Endothelial cell of umbilical vein (primary cell): Measurements from ENCODE around the gene FYB2. TPM values are rescaled to one million over a fixed set of nuclear protein-coding genes. Genes with fewer than 3 reads are reported as not detected.

Experiments
- BruUV-seq: library from RNA; stranded (reverse); fragments of 400-500 nt; replicated peaks from 2 replicates; lab custom pipeline; 2021; lab: Mats Ljungman, UMichigan
- CTCF ChIA-PET: fragments of 300-600, 350-600 bp; sonication (Branson Sonifier 250); formaldehyde crosslinking; loops from one replicate; lab custom pipeline; 2021; ENCODE audit warnings: antibody characterized with exemption, inconsistent platforms; lab: Charles Lee
- POLR2A ChIA-PET: fragments of 300-600, 350-600 bp; sonication (Branson Sonifier 250); formaldehyde crosslinking; loops from one replicate; lab custom pipeline; 2021; ENCODE audit warnings: antibody characterized with exemption, inconsistent platforms; lab: Charles Lee
- DNase-seq: peaks from one replicate; pipeline ENCODE4 v3.0.0-alpha.2; 2011; ENCODE audit warnings: low read depth, low spot score
- FAIRE-seq: peaks from 2 replicates; lab custom pipeline; 2011; peaks lifted over from hg19 to GRCh38; lab: Jason Lieb, UNC
- H2AFZ ChIP-seq: 2 replicates; pipeline ENCODE4 v1.6.0; 2012; ENCODE audit warnings: low read depth, low read length, control low read depth, inconsistent platforms
- H3K27ac ChIP-seq: 2 replicates; pipeline ENCODE4 v1.5.1; 2011; ENCODE audit warnings: low read depth, mild to moderate bottlenecking, control low read depth, low read length, moderate library complexity; ENCODE audit not compliant: insufficient read depth
- H3K27me3 ChIP-seq, 2 experiments: 2 replicates each; pipeline versions ENCODE4 v1.6.0 to v1.6.1; 2011; ENCODE audit warnings: low read length in 2 of 2, mixed read lengths in 1 of 2; ENCODE audit not compliant: control insufficient read depth in 2 of 2, insufficient read depth in 2 of 2
- H3K36me3 ChIP-seq, 2 experiments: 2 replicates in 1 of 2; 3 replicates in 1 of 2; pipeline ENCODE4 v1.5.1; 2011; ENCODE audit warnings: low read length in 2 of 2, mild to moderate bottlenecking in 1 of 2, moderate library complexity in 1 of 2; ENCODE audit not compliant: control insufficient read depth in 2 of 2, insufficient read depth in 2 of 2; ENCODE audit errors: extremely low read depth in 1 of 2
- H3K4me1 ChIP-seq: 3 replicates; pipeline ENCODE4 v1.5.1; 2011; ENCODE audit warnings: mild to moderate bottlenecking, low read length; ENCODE audit not compliant: control insufficient read depth, insufficient read depth; ENCODE audit errors: extremely low read depth
- H3K4me2 ChIP-seq: 2 replicates; pipeline ENCODE4 v1.6.1; 2011; ENCODE audit warnings: low read length, control low read depth, mixed read lengths; ENCODE audit not compliant: insufficient read depth
- H3K4me3 ChIP-seq, 3 experiments: fragments of 200-600 bp in 1 of 3; sonication (generic), shearing (Covaris generic) in 1 of 3; replicated peaks in 1 of 3; 2 replicates each; pipeline ENCODE4 v1.5.1; 2011 to 2016; ENCODE audit warnings: control low read depth in 3 of 3, low read length in 3 of 3, mild to moderate bottlenecking in 2 of 3, inconsistent platforms in 1 of 3, low read depth in 1 of 3, moderate library complexity in 1 of 3; ENCODE audit not compliant: insufficient read depth in 1 of 3
- H3K79me2 ChIP-seq: 2 replicates; pipeline ENCODE4 v1.6.0; 2012; ENCODE audit warnings: low read length, inconsistent platforms; ENCODE audit not compliant: control insufficient read depth, insufficient read depth
- H3K9ac ChIP-seq: replicated peaks from 2 replicates; pipeline ENCODE3; 2011; ENCODE audit warnings: low read length, control low read depth; ENCODE audit not compliant: insufficient read depth; ENCODE audit errors: extremely low read depth
- H3K9me1 ChIP-seq: replicated peaks from 3 replicates; pipeline ENCODE4 v1.6.0; 2011; ENCODE audit warnings: mild to moderate bottlenecking, low read length; ENCODE audit not compliant: control insufficient read depth, insufficient read depth; ENCODE audit errors: extremely low read depth
- H3K9me3 ChIP-seq: replicated peaks from 2 replicates; pipeline ENCODE4 v1.5.1; 2012; ENCODE audit warnings: low read length, inconsistent platforms; ENCODE audit not compliant: control insufficient read depth, insufficient read depth
- H4K20me1 ChIP-seq: replicated peaks from 2 replicates; pipeline ENCODE3; 2011; ENCODE audit warnings: mild to moderate bottlenecking, low read length; ENCODE audit not compliant: control insufficient read depth, insufficient read depth; ENCODE audit errors: extremely low read depth
- EZH2 ChIP-seq: IDR thresholded peaks from 2 replicates; pipeline ENCODE4 v1.6.1; 2012; ENCODE audit warnings: borderline replicate concordance, low read depth, mild to moderate bottlenecking, moderate library complexity, low read length, inconsistent platforms; ENCODE audit not compliant: severe bottlenecking
- FOS ChIP-seq: IDR thresholded peaks from 2 replicates; pipeline ENCODE4 v1.6.1; 2011; ENCODE audit warnings: mild to moderate bottlenecking, low read length, moderate library complexity, borderline replicate concordance; ENCODE audit not compliant: insufficient read depth
- GATA2 ChIP-seq: IDR thresholded peaks from 2 replicates; pipeline ENCODE4 v1.7.0; 2011; ENCODE audit warnings: low read depth, mild to moderate bottlenecking, moderate library complexity, mixed read lengths, low read length; ENCODE audit not compliant: insufficient read length, insufficient read depth
- JUN ChIP-seq: IDR thresholded peaks from 2 replicates; pipeline ENCODE4 v1.6.1; 2011; ENCODE audit warnings: borderline replicate concordance, low read depth; ENCODE audit not compliant: insufficient read length, insufficient read depth
- MAX ChIP-seq: IDR thresholded peaks from 2 replicates; pipeline ENCODE4 v1.6.1; 2011; ENCODE audit not compliant: insufficient read depth, insufficient read length
- MYC ChIP-seq: IDR thresholded peaks from one replicate; pipeline ENCODE4 v1.6.1; 2011; ENCODE audit warnings: mild to moderate bottlenecking, low read depth, low read length
- POLR2A ChIP-seq: IDR thresholded peaks from 2 replicates; pipeline ENCODE4 v1.6.1; 2012; ENCODE audit warnings: low read depth, mild to moderate bottlenecking, control low read depth, low read length
- POLR2AphosphoS5 ChIP-seq: IDR thresholded peaks from 2 replicates; pipeline ENCODE4 v1.6.1; 2012; ENCODE audit warnings: low read depth, mild to moderate bottlenecking, control low read depth, low read length, moderate library complexity; ENCODE audit not compliant: insufficient read depth
- dilution Hi-C: fragments of 300-500 bp; cut with MboI; formaldehyde crosslinking; loops from one replicate; pipeline ENCODE4 v1.15.0; 2019; ENCODE audit warnings: low sequenced_read_pairs; ENCODE audit not compliant: extremely low pct_ligation_motif_present
- intact Hi-C: fragments of 100-400 bp; cut with micrococcal nuclease; formaldehyde crosslinking; loops from one replicate; pipeline ENCODE4 v1.10.0; 2022
- polyA plus RNA-seq, 4 experiments: library from polyadenylated mRNA; depleted of rRNA in 3 of 4; stranded (reverse) in 3 of 4; unstranded in 1 of 4; fragments of >200 nt; gene quantifications; 2 replicates each; pipeline versions ENCODE4 v1.2.1 to v1.2.3, GENCODE V29; 2011 to 2012; ENCODE audit warnings: missing spikeins in 1 of 4
- total RNA-seq: library from RNA; stranded (reverse); gene quantifications from 2 replicates; pipeline ENCODE4 v1.2.3, GENCODE V29; 2021
- TF ChIP-seq, protein P1 (sequence below), 2 donors: IDR thresholded peaks; 1 replicate in 1 of 2; 2 replicates in 1 of 2; pipeline ENCODE4 v1.5.1; 2011; ENCODE audit warnings: low read length in 2 of 2, mild to moderate bottlenecking in 2 of 2, moderate library complexity in 2 of 2, control low read depth in 1 of 2, inconsistent platforms in 1 of 2, low read depth in 1 of 2; ENCODE audit not compliant: insufficient read depth in 1 of 2; ENCODE audit errors: extremely low read depth in 1 of 2

Gene FYB2
- total and polyA plus RNA-seq, 2 donors (not counting 3 experiments of a cell fraction or from before 2014, with no cell fraction given) = not detected

- Histone ChIP-seq H3K9me1 (no peaks in the 10 kb centered on the region), H3K4me2 (no peak overlapping the region), H3K27me3 (no peaks in the 10 kb centered on the region), H3K79me2 (no peaks in the 10 kb centered on the region), H3K36me3 (no peaks in the 10 kb centered on the region), H4K20me1 (no peaks in the 10 kb centered on the region), H3K9me3 (no peaks in the 10 kb centered on the region), H3K9ac (no peak overlapping the region), H3K4me1 (no peaks in the 10 kb centered on the region), H3K4me3 (no peak overlapping the region), H2AFZ (no peak overlapping the region), H3K27ac (no peak overlapping the region)
- no TSS peak for BruUV-seq
- intact Hi-C loops (no loop called here), dilution Hi-C loops (no loop called here)
- no peak for FAIRE-seq
- POLR2A ChIA-PET = no interaction called here
- CTCF ChIA-PET = no interaction called here
- no peak for TF ChIP-seq JUN
- no peak for TF ChIP-seq POLR2A
- no peak for TF ChIP-seq MYC
- TF ChIP-seq FOS = no peak
- TF ChIP-seq POLR2AphosphoS5 = no peak
- TF ChIP-seq GATA2 = no peak
- TF ChIP-seq MAX = no peak
- TF ChIP-seq, protein P1, sequence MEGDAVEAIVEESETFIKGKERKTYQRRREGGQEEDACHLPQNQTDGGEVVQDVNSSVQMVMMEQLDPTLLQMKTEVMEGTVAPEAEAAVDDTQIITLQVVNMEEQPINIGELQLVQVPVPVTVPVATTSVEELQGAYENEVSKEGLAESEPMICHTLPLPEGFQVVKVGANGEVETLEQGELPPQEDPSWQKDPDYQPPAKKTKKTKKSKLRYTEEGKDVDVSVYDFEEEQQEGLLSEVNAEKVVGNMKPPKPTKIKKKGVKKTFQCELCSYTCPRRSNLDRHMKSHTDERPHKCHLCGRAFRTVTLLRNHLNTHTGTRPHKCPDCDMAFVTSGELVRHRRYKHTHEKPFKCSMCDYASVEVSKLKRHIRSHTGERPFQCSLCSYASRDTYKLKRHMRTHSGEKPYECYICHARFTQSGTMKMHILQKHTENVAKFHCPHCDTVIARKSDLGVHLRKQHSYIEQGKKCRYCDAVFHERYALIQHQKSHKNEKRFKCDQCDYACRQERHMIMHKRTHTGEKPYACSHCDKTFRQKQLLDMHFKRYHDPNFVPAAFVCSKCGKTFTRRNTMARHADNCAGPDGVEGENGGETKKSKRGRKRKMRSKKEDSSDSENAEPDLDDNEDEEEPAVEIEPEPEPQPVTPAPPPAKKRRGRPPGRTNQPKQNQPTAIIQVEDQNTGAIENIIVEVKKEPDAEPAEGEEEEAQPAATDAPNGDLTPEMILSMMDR (IDR thresholded peaks at IDR 0.05; ENCODE audit: extremely low read depth in 1 of 2, insufficient read depth in 1 of 2, low read depth in 1 of 2, low read length in 2 of 2) = no peak
- no peak for TF ChIP-seq EZH2
- no peak for DNase-seq
These were observed 64.3 kb downstream of the FYB2 start for GRCh38 chr1:56754708-56755479.
